NCI-H187 (cell line): ENCODE data around the gene GEMIN5.

Source experiments
- DNase-seq, 2 experiments: peaks; one replicate each; lab custom pipeline; 2025; lab: John Stamatoyannopoulos, UW

Gene GEMIN5

GRCh38 chr5:154849264-154849785 lies 88.7 kb downstream of the GEMIN5 start:
- DNase-seq: no peak

DNA sequence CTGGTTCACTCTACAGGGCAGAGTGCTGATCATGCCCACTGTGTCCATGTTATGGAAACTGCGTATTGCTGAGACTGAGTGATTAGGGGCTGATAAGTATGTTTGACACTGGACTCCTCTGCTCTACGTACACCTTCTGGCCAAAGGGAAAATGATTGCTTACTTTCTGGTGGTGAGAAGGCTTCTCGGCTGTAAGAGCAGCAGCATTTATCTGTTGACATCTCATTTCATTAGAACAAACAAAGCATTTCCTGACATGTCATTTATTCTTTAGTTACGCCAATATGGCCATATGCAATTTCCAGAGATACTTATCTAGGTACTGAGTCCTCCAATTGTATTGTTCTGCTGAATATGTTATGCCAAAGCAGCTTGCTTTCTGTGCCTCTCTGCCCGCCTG lies 93.2 kb downstream of the GEMIN5 start:
- no peak for DNase-seq

- DNase-seq: no peak
These were observed 95.1 kb downstream of the GEMIN5 start for GRCh38 chr5:154842689-154843530.

DNA sequence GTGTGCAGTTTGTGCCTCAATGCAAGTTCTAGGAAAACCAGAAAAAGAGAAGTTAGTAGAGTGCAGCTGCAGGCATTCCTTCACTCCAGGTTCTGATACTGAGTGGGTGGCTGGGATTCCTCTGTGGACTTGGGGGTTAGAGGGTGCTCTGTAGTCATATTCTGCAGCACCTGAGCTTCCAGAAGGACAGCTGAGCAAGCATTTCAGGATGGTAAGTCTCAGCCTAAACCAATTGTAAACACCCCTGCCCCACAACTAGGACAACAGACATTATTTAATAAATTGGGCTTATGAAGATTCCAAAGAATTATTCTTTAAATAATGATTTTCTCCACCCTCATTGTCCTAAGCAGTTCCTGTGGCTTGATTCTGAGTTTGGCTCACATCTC lies 96.7 kb downstream of the GEMIN5 start:
- DNase-seq: no peak

- no peak for DNase-seq
These were observed 97.4 kb downstream of the GEMIN5 start for GRCh38 chr5:154840435-154841272.
